ENCODE data around the gene SLC14A1.

The SLC14A1 gene

DNA sequence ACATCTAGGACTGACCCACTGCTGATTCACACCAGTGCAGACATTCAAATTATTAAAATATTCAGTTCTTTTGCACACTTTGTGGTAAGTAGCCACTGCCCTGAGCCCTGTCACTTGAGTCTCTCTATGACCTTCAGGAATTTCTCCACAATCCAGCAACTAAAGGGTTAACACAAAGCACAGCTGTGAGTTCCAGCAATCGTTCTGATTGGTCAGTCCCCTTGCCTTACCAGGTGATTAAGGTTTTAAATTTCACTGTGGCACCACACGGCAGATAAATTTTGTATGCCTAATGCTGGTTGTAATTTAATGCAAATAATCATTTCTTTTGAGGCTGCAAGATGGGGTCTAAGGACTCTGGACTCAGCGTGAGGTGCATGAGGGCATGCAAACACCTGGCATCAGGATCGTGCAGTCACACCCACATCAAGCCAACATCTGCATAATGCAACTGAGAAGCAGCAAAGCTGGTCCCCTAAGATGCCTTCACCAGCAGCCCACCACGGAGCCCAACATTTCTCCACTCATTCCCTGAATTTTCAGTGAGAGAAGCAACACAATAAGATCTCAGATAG, 36.6 kb downstream of the SLC14A1 start:
- no peak for DNase-seq

DNA sequence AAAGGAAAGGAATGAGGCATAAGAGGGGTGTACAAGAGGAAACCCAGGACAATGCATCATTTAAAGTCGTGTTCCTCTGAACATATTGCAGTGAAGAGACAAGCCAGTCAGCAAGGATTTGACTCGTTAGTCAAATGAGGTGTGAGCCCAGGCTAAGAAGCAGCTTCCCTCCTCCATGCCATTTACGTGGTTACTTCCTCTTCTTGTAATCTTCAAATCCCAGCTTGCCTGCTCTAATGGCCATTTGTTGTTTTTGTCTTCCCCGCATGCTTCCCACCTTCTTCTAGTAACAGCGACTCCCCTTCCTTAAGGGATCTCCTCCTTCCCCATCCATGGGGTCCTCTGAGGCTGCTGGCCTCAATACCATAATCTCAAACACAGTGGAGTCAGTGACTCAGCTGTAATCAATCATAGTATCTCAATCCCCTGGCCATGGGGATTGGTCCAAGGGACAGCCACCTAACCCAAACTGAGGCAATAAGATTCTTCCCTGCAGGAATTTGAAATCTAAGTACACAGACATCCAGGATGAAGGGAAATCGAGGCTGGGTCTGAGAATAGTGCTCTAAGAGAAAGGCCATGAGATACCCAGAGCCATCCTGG, 37.6 kb downstream of the SLC14A1 start:
- DNase-seq = no peak

DNA sequence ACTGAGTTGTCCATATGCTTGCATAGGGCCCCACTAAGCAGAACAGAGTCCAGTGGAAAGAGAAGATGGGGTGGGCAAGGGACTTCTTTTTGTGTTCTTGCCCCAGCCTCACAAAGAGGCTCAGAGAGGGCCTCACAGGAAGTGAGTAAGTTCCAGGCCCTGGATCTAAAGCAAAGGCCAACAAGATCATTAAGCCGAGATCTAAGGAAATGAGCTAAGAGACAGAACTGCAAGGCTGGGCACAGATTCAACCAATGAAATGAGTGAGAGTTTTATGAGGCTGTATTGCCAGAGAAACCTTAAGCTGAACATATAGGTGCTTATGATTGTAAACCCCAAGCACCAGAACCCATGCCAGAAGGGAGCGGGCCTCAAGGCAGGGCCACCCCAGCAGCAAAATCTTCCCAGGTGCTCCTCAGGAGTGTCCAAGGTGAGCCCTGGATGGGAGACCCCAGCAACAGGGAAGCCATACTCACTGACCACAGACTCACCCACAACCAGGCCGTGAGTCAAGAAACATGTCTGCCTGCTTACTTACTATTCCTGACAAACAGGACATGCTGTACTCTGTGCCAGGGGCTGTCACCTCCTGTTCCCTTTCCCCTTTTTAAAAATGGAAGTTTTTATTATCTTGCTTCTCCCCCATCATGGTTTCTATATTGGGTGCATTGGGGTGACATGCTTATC, 40.2 kb downstream of the SLC14A1 start:
- no peak for DNase-seq

DNA sequence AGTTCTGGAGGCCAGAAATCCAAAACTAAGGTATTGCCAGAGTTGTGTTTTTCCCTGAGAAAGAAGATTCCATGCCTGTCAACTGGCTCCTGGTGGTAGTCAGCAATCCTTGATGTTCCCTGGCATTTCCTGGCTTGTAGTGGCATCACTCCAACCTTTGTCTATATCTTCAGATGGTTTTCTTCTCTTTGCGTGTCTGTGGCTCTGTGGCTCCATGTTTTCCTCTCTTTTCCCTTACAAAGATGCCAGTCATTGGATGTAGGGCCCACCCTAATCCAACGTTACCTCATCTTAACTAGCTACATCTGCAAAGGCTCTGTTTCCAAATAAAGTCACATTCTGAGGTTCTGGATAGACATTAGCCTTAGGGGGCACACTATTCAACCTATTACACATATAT, 41.8 kb downstream of the SLC14A1 start:
- DNase-seq = no peak

DNA sequence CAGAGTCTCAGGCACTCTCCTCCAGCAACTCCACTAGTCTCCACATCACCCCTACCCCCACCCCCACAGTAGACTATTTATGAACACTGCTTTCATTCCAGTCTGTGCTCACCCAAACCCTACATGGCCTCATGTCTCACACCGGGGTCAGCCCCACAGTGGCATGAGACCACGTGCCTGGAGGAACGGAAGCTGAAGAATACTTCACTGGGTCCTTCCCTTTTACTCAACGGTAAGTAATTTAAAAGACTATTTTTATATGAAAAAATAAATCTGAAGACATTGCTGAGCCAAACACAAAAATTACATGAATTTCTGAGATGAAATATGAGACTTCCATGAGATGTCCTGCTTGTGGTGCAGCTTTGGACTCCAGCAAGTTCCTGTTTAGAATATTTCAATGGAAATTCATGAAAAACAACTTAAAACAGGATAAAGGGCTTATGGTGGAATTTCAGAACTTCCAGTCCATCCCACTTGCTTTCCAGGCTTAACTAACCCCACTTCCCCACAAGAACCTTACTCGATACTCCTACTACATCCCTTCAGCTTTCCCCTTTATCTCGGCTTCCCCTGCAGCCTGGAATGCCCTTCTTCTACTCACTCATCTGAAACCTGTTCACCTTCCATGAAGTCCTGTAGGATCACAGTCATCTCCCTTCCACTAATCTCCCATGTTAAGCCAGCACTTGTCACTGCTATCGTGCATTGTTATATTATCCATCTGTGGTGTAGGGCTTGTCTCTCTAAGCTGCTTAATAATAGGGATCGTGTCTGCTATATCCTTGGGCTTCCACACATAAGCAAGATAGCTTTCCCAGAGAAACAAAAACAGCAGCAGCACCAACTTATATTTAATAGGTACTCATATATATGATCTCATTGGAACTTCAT, 47.9 kb downstream of the SLC14A1 start:
- no peak for DNase-seq

DNA sequence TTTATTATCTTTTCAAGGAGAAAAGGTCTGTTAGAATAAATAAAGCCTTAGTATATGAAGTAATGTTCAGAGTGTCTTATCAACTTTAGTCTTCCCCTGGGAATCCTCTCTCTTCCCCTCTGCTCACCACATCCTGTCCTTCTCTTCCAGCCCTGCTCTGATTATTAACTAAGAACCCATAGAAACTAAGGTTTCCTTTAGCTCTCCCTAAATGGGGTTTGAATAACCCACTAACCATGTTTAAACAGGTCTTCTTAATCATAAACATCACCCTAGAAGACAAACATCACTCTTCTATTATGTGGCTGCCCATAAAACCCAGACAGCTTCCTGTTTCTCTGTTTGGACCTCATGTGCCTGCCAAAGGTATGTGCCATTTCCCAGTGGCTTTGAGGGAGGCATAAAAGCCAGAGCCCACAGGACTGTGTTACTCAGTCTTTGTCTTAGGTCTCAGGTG, 50.1 kb downstream of the SLC14A1 start:
- peak; percentile 32 for DNase-seq

DNA sequence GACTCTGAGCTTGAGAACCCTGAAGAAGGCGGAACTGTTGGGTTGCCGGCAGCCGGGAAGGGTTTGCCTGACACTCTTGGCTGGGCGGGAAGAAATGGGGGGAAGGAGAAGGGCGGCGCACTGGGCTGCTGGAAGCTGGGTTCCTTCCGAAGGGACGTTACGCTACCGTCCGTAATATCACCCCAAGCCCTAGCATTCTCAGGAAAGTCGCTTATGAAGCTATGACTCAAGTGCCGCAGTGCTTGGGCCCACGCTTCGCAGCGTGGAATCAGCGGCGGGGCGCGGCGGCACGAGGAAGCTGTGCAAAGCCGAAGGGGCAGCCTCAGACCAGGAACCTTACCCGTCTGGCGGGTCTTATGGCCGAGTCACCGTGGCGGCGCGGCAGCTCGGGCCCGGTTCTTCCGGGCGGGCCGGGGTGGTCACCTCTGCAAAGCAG, 51.3 kb downstream of the SLC14A1 start:
- DNase-seq = peak; percentile 61

DNA sequence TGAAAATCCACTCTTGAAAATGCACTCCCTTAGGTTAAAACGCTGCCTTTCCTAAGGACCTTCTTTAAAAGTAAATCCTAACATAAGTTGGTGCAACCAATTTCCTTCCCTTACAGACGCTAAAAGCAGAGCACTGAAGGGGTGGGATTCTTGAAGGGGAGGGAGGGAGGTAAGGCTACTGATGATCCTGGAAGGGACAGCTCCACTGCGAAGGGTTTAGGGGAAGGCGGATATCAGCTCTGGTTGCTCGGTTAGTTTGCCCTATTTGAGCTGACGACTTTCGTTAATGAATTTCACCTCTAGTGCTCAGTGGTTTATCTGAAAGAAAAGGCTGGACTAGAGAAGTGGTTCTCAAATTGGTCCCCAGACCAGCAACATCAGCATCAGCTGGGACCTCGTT, 51.8 kb downstream of the SLC14A1 start:
- DNase-seq = no peak

DNA sequence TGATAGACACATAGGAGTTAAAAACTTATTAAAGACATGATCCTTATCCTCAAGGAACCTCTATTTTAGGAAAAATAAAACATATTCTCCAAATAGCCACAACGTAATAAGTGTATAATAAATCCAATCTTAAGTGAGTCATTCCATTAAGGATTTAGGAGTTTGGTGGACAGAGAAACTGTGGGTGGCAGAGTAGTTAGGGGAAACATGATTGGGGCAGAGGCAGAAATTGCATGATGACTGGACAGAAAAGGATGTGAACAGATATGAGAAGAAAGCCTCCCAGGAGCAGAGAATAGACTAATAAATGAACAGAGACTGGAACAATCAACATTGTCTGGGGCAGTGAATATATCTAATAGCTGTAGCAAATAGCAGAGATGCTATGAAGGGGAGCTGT, 53.4 kb downstream of the SLC14A1 start:
- DNase-seq = no peak

DNA sequence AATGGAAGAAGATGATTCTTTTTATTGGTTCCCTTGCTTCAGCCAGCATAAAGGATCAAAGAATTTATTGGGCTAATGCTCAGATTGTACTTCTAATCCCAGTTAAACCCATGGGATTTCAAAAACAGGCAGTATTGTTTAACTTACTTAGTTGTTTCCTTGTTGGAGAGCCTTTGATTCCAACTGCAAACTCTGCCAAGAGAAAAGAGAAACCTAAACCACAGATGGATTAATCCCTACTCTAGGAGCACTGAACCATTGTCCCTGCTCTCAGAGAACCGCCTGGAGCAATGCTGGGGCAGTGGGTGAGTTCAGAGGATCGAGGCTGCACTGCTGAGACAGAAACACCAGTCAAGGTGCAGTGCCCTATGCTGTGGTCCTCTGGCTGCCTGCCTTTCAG, 56.6 kb downstream of the SLC14A1 start:
- no peak for DNase-seq

DNA sequence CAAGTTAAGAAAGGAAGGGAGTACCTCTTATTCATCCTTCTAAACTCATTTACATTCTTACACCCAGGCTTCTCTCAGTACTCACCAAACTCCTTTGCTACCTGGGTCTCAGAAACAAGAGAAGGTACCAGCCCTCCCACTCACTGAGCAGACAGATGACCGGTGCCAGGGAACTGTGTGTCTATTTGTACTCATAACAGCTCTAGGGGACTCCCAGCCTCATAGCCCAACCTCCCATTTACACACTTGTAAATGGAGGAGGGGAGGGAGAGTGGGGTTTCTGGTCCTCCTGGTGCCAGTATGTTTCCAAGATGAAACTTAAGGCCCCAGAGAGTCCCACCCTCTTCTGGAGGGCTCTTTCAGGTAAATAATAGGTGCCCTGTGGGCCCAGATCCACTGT, 58.7 kb downstream of the SLC14A1 start:
- no peak for DNase-seq

DNA sequence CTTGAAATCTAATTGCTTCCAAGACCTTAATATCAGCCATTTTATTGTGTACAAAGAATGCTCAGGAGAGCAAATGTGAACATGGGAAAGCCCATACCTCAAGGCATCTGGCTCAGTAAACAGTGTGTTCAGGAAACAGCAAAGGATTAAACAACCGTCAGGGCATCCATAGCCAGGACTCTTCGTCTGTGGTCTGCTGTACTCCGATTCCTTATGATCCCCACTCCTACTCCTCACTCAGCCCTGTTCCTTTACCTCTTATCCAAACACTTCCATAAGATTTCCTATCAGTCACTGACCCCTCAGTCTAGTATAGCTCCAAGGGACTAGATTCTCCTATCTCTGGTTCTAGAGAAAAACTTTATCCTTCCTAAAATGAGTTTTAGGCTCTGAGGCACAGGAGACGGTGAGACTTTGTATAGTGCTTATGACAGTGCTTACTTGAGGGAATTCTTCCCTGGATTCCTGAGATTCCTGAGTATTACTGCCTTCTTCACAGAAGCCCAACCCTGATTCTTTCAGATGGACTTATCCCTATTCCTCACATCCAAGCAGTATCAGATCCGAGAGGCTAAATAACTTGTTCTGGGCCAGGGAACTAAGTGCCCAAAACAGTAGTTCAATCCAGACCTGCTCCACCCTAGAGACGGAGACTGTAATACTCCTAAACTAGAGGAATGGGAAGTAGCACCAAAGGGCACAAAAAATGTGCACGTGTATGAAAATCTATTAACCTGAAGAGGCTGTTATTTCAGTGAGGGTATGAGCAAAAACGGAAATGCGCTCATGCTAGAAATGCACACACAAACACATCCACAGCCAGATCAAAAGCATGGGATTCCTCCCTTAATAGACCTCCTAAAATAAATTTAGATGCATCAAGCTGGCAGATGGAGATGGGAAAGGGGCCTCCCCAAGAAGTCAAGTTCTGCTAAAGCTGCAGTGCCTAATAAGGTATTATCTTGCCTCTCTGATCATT, 59.4 kb downstream of the SLC14A1 start:
- DNase-seq = no peak

DNA sequence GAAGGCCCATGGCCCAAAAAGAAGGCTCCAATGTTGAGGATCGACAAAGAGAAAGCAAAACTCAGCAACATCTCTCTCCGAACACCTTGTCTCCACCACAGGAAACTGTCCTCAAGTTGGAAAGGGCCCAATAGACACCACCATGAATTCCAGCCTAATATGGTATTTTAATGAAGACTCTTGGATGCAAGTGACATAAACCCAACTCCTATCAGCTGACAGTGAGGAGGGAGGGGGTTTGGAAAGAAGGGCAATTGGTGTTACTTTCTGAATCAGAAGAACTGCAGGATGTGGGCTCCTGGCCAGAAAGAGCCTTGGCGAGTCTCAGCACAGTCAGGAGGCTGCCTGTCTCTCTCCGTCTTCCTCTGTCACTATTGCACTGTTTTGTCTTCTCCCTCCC, 61.2 kb downstream of the SLC14A1 start:
- DNase-seq = peak; percentile 33

DNA sequence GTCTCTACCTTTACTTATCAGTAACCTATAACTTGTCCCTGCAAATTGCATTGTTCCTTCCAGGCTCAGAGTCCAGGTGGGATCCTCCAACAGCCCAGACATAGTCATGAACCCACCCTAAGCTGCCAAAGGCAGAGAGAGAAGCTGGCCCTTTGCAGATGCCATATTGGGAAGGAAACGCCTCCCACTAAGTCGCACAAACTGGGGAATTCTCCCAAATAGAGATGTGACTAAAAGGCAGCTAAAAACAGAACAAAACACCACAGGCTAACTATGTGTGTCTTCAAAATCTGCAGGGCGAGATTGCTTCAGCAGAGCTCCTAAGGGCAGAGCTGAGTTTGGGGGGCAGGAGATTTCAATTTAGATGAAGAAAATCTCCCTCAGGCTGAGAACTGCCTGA, 63.0 kb downstream of the SLC14A1 start:
- no peak for DNase-seq

DNA sequence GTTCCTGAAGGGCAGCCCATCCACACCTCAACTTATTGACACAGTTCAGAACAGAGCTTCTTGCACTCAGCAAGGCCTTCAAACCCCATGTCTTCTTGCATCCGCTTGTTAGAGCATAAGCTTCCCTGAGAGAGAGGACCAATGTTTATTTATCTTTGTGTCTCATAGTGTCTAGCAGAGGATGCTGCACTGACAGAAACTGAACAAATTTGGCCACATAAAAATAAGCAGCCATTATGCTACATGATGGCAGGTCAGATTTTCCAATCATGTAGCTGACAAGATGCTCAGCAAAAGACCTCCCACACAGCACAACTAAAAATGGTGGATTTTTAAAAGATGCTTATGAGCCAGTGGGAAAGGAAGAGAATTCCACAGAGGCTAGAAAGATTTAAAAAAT, 63.4 kb downstream of the SLC14A1 start:
- no peak for DNase-seq

DNA sequence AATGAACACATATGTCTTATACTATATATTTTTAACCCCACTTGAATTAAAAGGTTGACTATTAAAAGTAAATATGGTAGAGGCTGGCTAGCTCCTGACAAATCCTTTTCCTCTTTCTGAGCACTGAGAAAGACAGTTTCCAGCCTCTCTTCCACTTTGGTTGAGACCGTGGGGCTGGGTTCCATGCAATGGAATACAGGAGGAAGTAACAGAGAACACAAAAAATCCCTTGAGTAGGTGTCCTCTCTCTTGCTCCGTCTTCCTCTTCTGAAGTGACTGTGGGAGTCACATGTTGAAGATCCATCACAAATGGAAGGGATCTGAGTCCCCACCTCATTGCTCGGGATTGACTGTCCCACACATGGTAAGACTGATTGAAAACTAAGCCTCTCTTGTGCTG, 64.9 kb downstream of the SLC14A1 start:
- no peak for DNase-seq

DNA sequence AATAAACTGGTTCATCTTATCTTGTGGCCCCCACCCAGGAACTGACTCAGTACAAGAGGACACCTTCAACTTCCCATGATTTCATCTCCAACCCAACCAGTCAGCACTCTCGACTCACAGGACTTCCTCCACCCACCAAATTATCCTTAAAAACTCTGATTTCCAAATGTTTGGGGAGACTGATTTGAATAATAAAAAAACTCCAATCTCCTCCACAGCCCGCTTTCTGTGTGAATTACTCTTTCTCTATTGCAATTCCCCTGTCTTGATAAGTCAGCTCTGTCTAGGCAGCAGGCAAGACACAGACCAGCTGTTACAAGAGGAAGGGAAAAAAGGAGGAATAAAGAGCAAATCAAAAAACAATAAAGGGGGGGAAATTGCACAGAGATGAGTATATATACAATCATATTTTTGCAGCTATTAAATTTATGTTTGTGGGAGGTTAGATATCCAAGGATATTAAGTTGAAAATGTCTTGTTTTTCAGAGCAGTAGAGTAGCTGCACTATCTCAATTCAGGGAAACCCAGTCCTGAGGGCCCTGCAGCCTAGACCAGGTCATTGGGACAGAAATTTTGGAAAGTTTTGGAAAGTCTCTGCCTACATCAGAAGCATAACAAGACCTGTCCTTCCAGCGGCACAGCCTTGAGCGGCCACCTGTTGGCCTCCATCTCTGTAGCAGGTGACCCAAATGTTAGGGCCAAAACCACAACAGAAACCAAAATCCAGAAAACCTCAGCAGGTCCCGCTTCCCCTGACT, 68.7 kb downstream of the SLC14A1 start:
- DNase-seq = no peak

DNA sequence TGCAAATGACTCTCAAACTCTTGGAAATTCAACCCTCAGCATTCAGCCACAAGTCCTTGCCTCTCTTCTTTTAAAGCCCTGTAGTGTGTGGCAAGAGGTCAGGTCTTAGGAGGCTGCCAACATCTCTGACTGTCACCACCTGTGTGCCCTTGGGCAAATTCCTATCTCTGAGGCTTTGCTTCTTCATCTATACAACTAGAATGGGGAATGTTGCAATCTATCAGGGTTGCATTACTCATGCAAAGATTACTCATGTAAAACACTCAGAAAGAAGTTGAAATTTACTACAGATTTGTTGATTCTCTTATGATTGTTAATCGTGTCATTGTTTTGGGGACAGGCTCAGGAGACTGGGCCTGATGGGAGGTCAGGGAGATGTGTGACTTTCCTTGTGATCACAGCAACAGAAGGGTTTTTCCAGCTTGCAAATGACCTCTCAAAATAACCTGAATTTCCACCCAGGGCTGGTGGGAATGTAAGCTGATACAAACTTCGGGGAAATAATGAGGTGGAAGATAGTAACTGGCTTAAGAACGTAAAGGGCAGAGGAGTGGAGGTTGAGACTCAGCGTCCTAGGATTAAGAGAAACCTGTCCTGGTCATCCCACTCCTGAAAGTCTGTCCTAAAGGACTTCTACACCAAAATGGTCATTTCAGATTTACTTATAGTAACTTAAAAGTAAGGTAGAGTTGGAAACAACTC, 69.4 kb downstream of the SLC14A1 start:
- DNase-seq = no peak

DNA sequence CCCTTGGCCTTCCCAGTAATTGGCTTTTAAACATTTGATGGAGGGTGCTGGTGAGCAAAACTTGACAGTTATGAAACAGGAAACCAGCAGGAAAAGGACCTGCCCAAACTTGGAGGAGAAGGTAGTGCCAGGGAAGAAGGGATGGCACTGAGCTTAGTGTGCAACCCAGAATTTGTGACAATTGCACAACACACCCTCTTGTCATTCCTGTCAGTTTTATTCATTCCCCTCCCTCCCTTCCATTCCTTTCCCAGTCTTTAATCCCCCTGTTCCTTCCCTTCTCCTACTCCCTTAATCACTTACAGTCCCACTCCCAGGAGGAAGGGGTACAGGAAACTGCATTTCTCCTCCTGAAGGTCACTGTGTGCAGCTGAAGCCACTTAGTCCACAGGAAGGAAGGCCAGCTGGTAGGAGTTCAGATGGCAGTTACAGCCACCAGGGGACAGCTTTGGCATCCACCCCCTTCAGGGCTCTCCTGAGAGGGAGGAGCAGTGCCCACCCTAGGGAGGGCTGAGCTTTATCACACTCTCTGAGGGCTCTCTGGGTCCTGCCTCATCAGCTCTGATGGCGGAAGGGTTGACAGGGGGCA, 77.5 kb downstream of the SLC14A1 start:
- DNase-seq = no peak
